HG02973 (cell line): Measurements from ENCODE around the gene CSPG4.

Source experiments
- ATAC-seq: cut with Tn5 transposase; IDR thresholded peaks from one replicate; pipeline ENCODE4 v1.9.1; 2021; ENCODE audit warnings: moderate library complexity; ENCODE audit not compliant: unreplicated experiment

The CSPG4 gene

GRCh38 chr15:75631935-75632334 lies 80.7 kb downstream of the CSPG4 start:
- no peak for ATAC-seq

DNA sequence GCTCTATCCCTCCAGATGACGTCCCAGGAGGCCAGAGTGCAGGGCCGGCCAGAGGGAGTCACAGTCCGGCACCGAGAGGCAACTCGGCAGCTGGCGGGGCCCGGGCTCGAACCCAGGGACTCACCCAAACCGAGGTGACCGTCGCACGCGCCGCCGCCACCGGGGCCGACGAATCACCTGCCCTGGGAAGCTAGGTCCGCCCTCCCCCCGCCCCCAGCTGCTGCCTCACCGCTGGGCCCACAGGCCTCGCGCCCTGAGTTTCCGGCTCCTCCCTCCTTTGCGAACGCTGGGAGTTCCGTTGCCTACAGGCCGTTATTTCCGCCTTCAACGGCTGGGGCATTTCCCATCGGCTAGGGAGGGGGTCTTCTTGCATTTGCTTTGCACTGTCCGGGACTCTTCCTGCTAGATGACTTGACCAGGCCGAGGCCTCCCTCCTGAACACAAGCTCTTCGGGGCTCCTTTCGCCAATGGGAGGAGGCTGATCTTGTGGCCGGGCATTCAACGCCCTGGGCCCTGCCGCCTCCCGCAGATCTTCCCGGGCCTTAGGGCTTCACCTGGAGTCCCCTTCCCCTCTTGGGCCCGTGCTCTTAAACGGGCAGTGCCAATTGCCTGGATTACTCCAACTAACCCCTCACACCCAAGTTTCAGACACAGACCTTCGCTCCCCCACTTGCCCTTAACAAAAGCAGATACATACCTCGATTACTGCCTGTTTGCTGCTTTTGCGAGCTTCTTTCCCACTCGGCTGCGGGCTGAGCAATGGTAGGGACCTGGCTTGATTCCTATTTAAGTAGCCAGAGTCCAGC lies 86.9 kb downstream of the CSPG4 start, which contains the start of gene SNUPN:
Gene SNUPN (minus strand): TSS at position 184 of the 806 bp plus-strand sequence. CDS start 4,674 bp downstream, outside the sequence.
- ATAC-seq = peak; percentile 67
